Colonic mucosa (tissue), 4 donors: Measurements from ENCODE around the gene GPR61. TPM values are rescaled to one million over a fixed set of nuclear protein-coding genes. Genes with fewer than 3 reads are reported as not detected.

ENCODE experiments used
- DNase-seq: peaks from one replicate; pipeline ENCODE4 v3.0.0-alpha.2; 2020
- H3K27ac ChIP-seq: fragments of 200-600 bp; one replicate; pipeline ENCODE4 v1.8.0; 2021
- H3K27me3 ChIP-seq: fragments of 200-600 bp; one replicate; pipeline ENCODE4 v1.8.0; 2021
- H3K36me3 ChIP-seq: fragments of 200-600 bp; one replicate; pipeline ENCODE4 v1.8.0; 2021
- H3K4me1 ChIP-seq: fragments of 200-600 bp; one replicate; pipeline ENCODE4 v1.8.0; 2021; ENCODE audit warnings: mild to moderate bottlenecking
- H3K4me3 ChIP-seq: fragments of 200-600 bp; one replicate; pipeline ENCODE4 v1.8.0; 2021
- H3K9ac ChIP-seq, 2 donors: one replicate each; pipeline ENCODE4 v1.7.0; 2013; ENCODE audit warnings: control low read depth in 2 of 2, low read depth in 2 of 2, low read length in 2 of 2
- H3K9me3 ChIP-seq: fragments of 200-600 bp; one replicate; pipeline ENCODE4 v1.8.0; 2021
- intact Hi-C: fragments of 100-400 bp; cut with DNase I; formaldehyde crosslinking; loops from one replicate; pipeline ENCODE4 v1.14.1; 2022
- total RNA-seq, 2 donors: library from RNA; stranded (reverse); fragmentation: NEBNext Ultra II Directional in 1 of 2; extraction: Animal tissue kit (Norgen Biotek cat#: 25700) in 1 of 2; gene quantifications; one replicate each; pipeline ENCODE4 v1.2.1, GENCODE V29; 2021
- TF ChIP-seq, protein P1 (sequence below): fragments of 200-600 bp; IDR thresholded peaks from one replicate; pipeline ENCODE4 v1.8.0; 2022; ENCODE audit warnings: antibody characterized with exemption, mild to moderate bottlenecking
- donor health status: healthy.
- donor health status: DM: no; HTN: no; CAD: no.
- donor health status: DM: no; HTN: no; CAD: no.

Gene GPR61
- total RNA-seq, 2 donors from 2014 or later: not detected

DNA sequence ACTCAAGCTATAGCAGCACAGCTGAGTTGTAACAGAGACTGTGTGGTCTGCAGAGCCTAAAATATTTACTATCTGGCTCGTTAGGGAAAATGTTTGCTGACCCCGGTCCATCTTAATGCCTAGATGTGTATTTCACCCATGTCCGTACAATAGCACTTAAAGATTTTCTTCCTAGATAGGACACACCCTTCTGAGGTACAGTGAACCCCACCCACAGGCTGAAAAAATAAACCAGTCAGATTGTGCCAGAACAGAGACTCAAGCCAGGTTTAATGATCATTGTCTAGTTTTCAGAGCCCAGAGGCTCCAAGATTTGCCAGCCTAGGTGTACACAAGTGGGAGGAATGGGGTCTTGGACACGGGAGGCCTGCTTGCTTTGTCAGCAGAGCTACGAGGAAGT lies 35.7 kb upstream of the GPR61 start:
- Histone ChIP-seq H3K9ac (no peak overlapping the region), H3K27ac (no peak overlapping the region), H3K9me3 (no peaks in the 10 kb centered on the region), H3K27me3 (no peaks in the 10 kb centered on the region), H3K4me3 (no peak overlapping the region), H3K36me3 (no peaks in the 10 kb centered on the region), H3K4me1 (peaks cover 13% of the 10 kb centered on the region)
- DNase-seq: peak; percentile 46
- TF ChIP-seq, protein P1, sequence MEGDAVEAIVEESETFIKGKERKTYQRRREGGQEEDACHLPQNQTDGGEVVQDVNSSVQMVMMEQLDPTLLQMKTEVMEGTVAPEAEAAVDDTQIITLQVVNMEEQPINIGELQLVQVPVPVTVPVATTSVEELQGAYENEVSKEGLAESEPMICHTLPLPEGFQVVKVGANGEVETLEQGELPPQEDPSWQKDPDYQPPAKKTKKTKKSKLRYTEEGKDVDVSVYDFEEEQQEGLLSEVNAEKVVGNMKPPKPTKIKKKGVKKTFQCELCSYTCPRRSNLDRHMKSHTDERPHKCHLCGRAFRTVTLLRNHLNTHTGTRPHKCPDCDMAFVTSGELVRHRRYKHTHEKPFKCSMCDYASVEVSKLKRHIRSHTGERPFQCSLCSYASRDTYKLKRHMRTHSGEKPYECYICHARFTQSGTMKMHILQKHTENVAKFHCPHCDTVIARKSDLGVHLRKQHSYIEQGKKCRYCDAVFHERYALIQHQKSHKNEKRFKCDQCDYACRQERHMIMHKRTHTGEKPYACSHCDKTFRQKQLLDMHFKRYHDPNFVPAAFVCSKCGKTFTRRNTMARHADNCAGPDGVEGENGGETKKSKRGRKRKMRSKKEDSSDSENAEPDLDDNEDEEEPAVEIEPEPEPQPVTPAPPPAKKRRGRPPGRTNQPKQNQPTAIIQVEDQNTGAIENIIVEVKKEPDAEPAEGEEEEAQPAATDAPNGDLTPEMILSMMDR: no peak
- intact Hi-C loops: no loop called here

DNA sequence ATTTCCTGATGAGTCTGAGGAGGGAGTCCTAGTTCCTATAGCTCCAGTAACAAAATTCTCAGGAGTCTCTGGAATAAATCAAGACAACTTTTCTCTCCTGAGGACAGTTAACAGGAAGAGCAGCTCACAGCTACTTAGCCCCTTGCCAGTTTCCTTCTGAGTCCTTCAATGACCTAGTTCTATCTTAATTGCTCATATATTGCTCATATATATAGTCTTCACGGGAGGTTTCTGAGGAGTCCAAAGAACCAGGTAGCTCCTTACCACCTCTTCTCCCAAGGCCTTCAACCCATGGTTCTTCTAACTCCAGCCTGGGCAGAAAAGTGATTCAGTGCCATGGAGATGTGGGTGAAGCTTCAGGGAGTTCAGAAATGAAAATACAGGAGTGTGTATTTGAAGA lies 34.7 kb upstream of the GPR61 start:
- Histone ChIP-seq H3K9ac (no peak overlapping the region), H3K4me3 (no peak overlapping the region), H3K27ac (no peak overlapping the region), H3K9me3 (no peaks in the 10 kb centered on the region), H3K4me1 (peaks cover 5% of the 10 kb centered on the region), H3K27me3 (no peaks in the 10 kb centered on the region), H3K36me3 (no peaks in the 10 kb centered on the region)
- TF ChIP-seq, protein P1: no peak
- intact Hi-C loops: no loop called here
- no peak for DNase-seq

DNA sequence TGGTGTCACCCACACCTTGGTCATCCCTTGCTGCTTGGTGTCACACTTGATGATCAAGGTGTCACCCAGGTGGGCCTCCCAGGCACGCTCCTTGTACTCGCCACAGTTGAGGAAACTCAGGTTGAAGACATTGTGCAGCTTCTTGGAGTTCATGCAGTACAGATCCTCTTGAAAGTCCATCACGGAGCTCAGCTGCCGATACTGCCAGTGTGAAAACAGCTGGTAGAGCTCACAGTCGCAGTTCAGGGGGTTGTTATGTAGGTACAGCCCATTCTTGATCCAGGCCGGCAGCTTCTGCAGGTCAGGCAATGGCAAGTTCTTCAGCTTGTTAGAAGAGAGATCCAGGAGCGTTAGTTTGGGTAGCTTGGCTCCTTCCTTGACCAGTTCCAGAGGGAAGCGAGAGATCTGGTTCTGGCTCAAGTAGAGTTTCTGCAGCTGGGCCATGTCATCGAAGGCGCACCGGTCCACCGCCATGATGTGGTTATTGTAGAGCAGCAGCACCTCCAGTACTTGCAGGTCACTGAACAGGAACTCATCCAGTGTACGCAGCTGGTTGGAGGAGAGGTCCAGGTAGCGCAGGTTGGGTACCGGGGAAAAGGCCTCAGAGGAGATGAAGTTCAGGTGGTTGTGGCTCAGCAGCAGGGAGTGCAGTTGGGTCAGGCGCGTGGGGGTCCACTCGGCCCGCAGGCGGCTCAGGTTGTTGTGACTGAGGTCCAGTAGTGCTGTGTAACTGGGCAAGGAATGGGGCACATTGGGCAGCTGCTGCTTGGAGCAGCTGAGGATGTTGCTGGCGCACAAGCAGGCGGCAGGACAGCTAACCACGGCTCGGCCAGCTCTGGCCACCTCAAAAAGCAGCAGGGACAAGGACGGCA lies 31.4 kb upstream of the GPR61 start:
- H3K4me1 ChIP-seq: no peaks in the 10 kb centered on the region
- no peak overlapping the region for H3K4me3 ChIP-seq
- TF ChIP-seq, protein P1: no peak
- intact Hi-C loops: no loop called here
- no peaks in the 10 kb centered on the region for H3K36me3 ChIP-seq
- H3K9ac ChIP-seq: no peak overlapping the region
- no peak overlapping the region for H3K27ac ChIP-seq
- DNase-seq: no peak
- no peaks in the 10 kb centered on the region for H3K9me3 ChIP-seq
- no peaks in the 10 kb centered on the region for H3K27me3 ChIP-seq

- no peaks in the 10 kb centered on the region for H3K36me3 ChIP-seq
- TF ChIP-seq, protein P1: no peak
- H3K4me1 ChIP-seq: no peaks in the 10 kb centered on the region
- H3K27me3 ChIP-seq: no peaks in the 10 kb centered on the region
- H3K9me3 ChIP-seq: no peaks in the 10 kb centered on the region
- intact Hi-C loops: no loop called here
- peak overlapping the region in 1 of 2 donors; percentile 86 for H3K9ac ChIP-seq
- DNase-seq: no peak
- H3K27ac ChIP-seq: no peak overlapping the region
- peak overlapping the region; percentile 73 for H3K4me3 ChIP-seq
Observed at GRCh38 chr1:109508873-109509175, 30.8 kb upstream of the GPR61 start.

- peak; percentile 53 for DNase-seq
- H3K4me1 ChIP-seq: no peaks in the 10 kb centered on the region
- H3K27ac ChIP-seq: no peak within 1 kb of the TSS
- peak within 1 kb of the TSS; percentile 73 for H3K4me3 ChIP-seq
- no peaks in the 10 kb centered on the region for H3K36me3 ChIP-seq
- TF ChIP-seq, protein P1: no peak
- intact Hi-C loops: no loop called here
- H3K9ac ChIP-seq: peak within 1 kb of the TSS; percentile 67 to 86
- no peaks in the 10 kb centered on the region for H3K27me3 ChIP-seq
- no peaks in the 10 kb centered on the region for H3K9me3 ChIP-seq
Observed at GRCh38 chr1:109509176-109510134, 30.2 kb upstream of the GPR61 start, which contains the start of gene AMIGO1. AMIGO1 (minus strand) TSS chr1:109509727; CDS start chr1:109508912, 815 bp downstream.
